Gastroesophageal sphincter (tissue), 3 donors: Measurements from ENCODE around the gene NAALADL2.

Experiments
- CTCF ChIP-seq, 4 experiments: fragments of 200-600 bp in 2 of 4; fragments of 450-650 bp in 2 of 4; sonication (generic) in 1 of 4; IDR thresholded peaks; one replicate each; pipeline ENCODE4 v1.5.1; 2017 to 2019; ENCODE audit warnings: antibody characterized with exemption in 4 of 4, mild to moderate bottlenecking in 2 of 4, moderate library complexity in 2 of 4
- POLR2A ChIP-seq, 2 donors: fragments of 450-650 bp; IDR thresholded peaks; one replicate each; pipeline ENCODE4 v1.6.1; 2017; ENCODE audit warnings: antibody characterized with exemption in 2 of 2, mild to moderate bottlenecking in 2 of 2, moderate library complexity in 1 of 2
- POLR2AphosphoS5 ChIP-seq: sonication (generic); formaldehyde crosslinking; IDR thresholded peaks from one replicate; pipeline ENCODE4 v1.6.1; 2017; ENCODE audit warnings: antibody characterized with exemption

- TF ChIP-seq CTCF (IDR thresholded peaks at IDR 0.05), result no peak
- TF ChIP-seq POLR2AphosphoS5, result no peak
- TF ChIP-seq POLR2A (IDR thresholded peaks at IDR 0.05), result no peak
Observed at GRCh38 chr3:174953068-174953467, 93.9 kb downstream of the NAALADL2 start.
